GM18505 (cell line): ENCODE data around the gene OCIAD2.
"Not testable (repeated sequence)": the region's sequence is repeated elsewhere in the genome, so short reads cannot be mapped to it uniquely, and the experiment has no call there.

Experiments
- ATAC-seq: cut with Tn5 transposase; IDR thresholded peaks from one replicate; pipeline ENCODE4 v1.9.1; 2021; ENCODE audit not compliant: unreplicated experiment
- POLR2A ChIP-seq: IDR thresholded peaks from 4 replicates; pipeline ENCODE4 v1.6.1; 2011; ENCODE audit warnings: borderline replicate concordance; ENCODE audit not compliant: insufficient read depth, insufficient read length; ENCODE audit errors: extremely low read depth

The OCIAD2 gene

GRCh38 chr4:48906206-48907173 is at the start of gene OCIAD2:
TSS of gene OCIAD2 (minus strand) at chr4:48906774. CDS start at chr4:48904549, 2,225 bp downstream.
- TF ChIP-seq POLR2A, result peak; percentile 69
- peak; percentile 96 for ATAC-seq

- no peak for TF ChIP-seq POLR2A
- no peak for ATAC-seq
Observed at GRCh38 chr4:48954314-48954713, 47.7 kb upstream of the OCIAD2 start.

GRCh38 chr4:48949518-48950219 is 43.1 kb upstream of the OCIAD2 start:
- no peak for ATAC-seq
- TF ChIP-seq POLR2A, result no peak

GRCh38 chr4:48949086-48949485 is 42.5 kb upstream of the OCIAD2 start:
- ATAC-seq, result no peak
- TF ChIP-seq POLR2A, result no peak

GRCh38 chr4:48947731-48948130 is 41.2 kb upstream of the OCIAD2 start:
- ATAC-seq, result no peak

GRCh38 chr4:48945981-48946380 is 39.4 kb upstream of the OCIAD2 start:
- no peak for TF ChIP-seq POLR2A
- no peak for ATAC-seq

More at GRCh38 chr4:48947731-48948130, 41.2 kb upstream of the OCIAD2 start:
- no peak for TF ChIP-seq POLR2A

- TF ChIP-seq POLR2A, result no peak
- no peak for ATAC-seq
Observed at GRCh38 chr4:48944756-48945241, 38.2 kb upstream of the OCIAD2 start.

GRCh38 chr4:48944252-48944651 is 37.7 kb upstream of the OCIAD2 start:
- no peak for TF ChIP-seq POLR2A
- ATAC-seq, result no peak

- no peak for TF ChIP-seq POLR2A
- no peak for ATAC-seq
Observed at GRCh38 chr4:48943387-48943786, 36.8 kb upstream of the OCIAD2 start.

GRCh38 chr4:48939785-48940184 is 33.2 kb upstream of the OCIAD2 start:
- TF ChIP-seq POLR2A, result no peak
- no peak for ATAC-seq

GRCh38 chr4:48938831-48939230 is 32.3 kb upstream of the OCIAD2 start:
- no peak for ATAC-seq
- TF ChIP-seq POLR2A, result no peak

GRCh38 chr4:48937033-48937432 is 30.5 kb upstream of the OCIAD2 start:
- ATAC-seq, result no peak
- TF ChIP-seq POLR2A, result no peak

- TF ChIP-seq POLR2A, result no peak
- ATAC-seq, result no peak
Observed at GRCh38 chr4:48931459-48931858, 24.9 kb upstream of the OCIAD2 start.

GRCh38 chr4:48930654-48931053 is 24.1 kb upstream of the OCIAD2 start:
- ATAC-seq, result no peak

GRCh38 chr4:48924416-48924815 is 17.8 kb upstream of the OCIAD2 start:
- no peak for ATAC-seq
- TF ChIP-seq POLR2A, result no peak

More at GRCh38 chr4:48930654-48931053, 24.1 kb upstream of the OCIAD2 start:
- TF ChIP-seq POLR2A, result no peak

- ATAC-seq, result not testable (repeated sequence)
Observed at GRCh38 chr4:48923065-48923464, 16.5 kb upstream of the OCIAD2 start.
